Ascending aorta (tissue), 2 donors: ENCODE data around the gene PTPMT1. TPM values are rescaled to one million over a fixed set of nuclear protein-coding genes. Genes with fewer than 3 reads are reported as not detected.

Experiments
- DNase-seq, 2 donors: peaks; one replicate each; pipeline ENCODE4 v3.0.0-alpha.2; 2019; ENCODE audit warnings: low spot score in 2 of 2
- H3K27ac ChIP-seq, 2 donors: fragments of 200-600 bp; sonication (generic); one replicate each; pipeline ENCODE4 v1.5.1; 2016 to 2017; ENCODE audit warnings: mild to moderate bottlenecking in 1 of 2
- H3K27me3 ChIP-seq: fragments of 200-600 bp; sonication (generic); one replicate; pipeline ENCODE4 v1.5.1; 2017
- H3K36me3 ChIP-seq, 2 donors: fragments of 200-600 bp; sonication (generic); one replicate each; pipeline ENCODE4 v1.5.1; 2016
- H3K4me1 ChIP-seq, 2 donors: fragments of 200-600 bp; sonication (generic); one replicate each; pipeline ENCODE4 v1.5.1; 2016 to 2017; ENCODE audit warnings: mild to moderate bottlenecking in 1 of 2
- H3K4me3 ChIP-seq, 2 donors: fragments of 200-600 bp; sonication (generic); one replicate each; pipeline ENCODE4 v1.5.1; 2016 to 2017; ENCODE audit warnings: mild to moderate bottlenecking in 1 of 2
- H3K9me3 ChIP-seq, 2 donors: fragments of 200-600 bp; sonication (generic); one replicate each; pipeline ENCODE4 v1.5.1; 2016
- intact Hi-C: fragments of 100-400 bp; cut with DNase I; formaldehyde crosslinking; loops from one replicate; pipeline ENCODE4 v1.15.1; 2023
- total RNA-seq: library from RNA; depleted of rRNA; stranded (reverse); fragments of >200 nt; gene quantifications from one replicate; pipeline ENCODE4 v1.1.0, GENCODE V29; 2016
- TF ChIP-seq, protein P1 (sequence below), 3 experiments: fragments of 200-600 bp in 2 of 3; fragments of 450-650 bp in 1 of 3; sonication (generic) in 2 of 3; IDR thresholded peaks; one replicate each; pipeline ENCODE4 v1.5.1; 2016 to 2019; ENCODE audit warnings: antibody characterized with exemption in 3 of 3, mild to moderate bottlenecking in 1 of 3, moderate library complexity in 1 of 3

PTPMT1 gene
- total RNA-seq, 1 donor from 2014 or later = 215 TPM

DNA sequence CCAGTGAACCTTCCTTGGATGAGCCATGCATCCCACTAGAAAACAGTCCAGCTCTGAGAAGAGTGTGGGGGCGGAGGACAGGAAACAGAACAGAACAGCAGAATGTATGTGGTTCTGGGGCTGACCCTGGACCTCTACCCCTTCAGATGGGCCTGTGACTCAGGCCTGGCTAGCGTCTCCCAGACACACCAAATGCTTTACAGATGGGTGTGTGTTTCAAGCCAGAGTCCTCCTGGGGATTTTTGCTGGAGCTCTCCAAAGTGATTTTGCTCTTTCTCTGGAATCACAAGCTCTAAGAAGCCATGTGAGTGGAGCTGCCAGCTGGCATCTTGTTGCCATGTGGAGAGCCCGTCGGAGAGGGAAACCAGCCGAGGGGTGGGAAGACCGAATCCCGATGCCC is 42.0 kb downstream of the PTPMT1 start:
- Histone ChIP-seq H3K9me3 (no peaks in the 10 kb centered on the region), H3K27ac (no peak overlapping the region), H3K4me3 (no peak overlapping the region), H3K27me3 (no peaks in the 10 kb centered on the region), H3K36me3 (peaks cover 4 to 5% of the 10 kb centered on the region in 2 donors), H3K4me1 (no peaks in the 10 kb centered on the region)
- TF ChIP-seq, protein P1, sequence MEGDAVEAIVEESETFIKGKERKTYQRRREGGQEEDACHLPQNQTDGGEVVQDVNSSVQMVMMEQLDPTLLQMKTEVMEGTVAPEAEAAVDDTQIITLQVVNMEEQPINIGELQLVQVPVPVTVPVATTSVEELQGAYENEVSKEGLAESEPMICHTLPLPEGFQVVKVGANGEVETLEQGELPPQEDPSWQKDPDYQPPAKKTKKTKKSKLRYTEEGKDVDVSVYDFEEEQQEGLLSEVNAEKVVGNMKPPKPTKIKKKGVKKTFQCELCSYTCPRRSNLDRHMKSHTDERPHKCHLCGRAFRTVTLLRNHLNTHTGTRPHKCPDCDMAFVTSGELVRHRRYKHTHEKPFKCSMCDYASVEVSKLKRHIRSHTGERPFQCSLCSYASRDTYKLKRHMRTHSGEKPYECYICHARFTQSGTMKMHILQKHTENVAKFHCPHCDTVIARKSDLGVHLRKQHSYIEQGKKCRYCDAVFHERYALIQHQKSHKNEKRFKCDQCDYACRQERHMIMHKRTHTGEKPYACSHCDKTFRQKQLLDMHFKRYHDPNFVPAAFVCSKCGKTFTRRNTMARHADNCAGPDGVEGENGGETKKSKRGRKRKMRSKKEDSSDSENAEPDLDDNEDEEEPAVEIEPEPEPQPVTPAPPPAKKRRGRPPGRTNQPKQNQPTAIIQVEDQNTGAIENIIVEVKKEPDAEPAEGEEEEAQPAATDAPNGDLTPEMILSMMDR (IDR thresholded peaks at IDR 0.05) = no peak
- no peak for DNase-seq
- intact Hi-C loops = no loop called here

DNA sequence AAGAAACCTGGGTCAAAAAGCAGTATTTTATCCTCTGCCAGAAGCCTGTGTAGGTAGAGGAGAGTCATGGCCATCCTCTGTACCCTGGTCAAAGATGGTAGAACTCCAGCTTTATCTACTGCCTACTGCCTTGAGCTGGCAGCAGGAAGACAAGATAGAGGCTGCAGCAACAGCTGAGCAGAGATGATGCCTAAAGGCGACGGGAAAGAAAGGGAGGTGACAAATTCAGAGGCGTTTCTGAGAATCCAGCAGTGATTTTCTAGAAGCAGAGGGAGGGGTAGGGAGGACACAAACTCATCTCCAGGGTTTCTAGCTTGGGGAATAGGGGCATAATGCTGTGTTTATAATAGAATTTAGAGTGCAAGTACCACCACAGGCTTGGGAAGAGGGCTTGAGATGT is 44.3 kb downstream of the PTPMT1 start:
- Histone ChIP-seq H3K4me1 (no peaks in the 10 kb centered on the region), H3K27ac (no peak overlapping the region), H3K9me3 (no peaks in the 10 kb centered on the region), H3K36me3 (peaks cover 4 to 5% of the 10 kb centered on the region in 2 donors), H3K27me3 (no peaks in the 10 kb centered on the region), H3K4me3 (no peak overlapping the region)
- TF ChIP-seq, protein P1 (IDR thresholded peaks at IDR 0.05) = no peak
- intact Hi-C loops = no loop called here
- DNase-seq = no peak

DNA sequence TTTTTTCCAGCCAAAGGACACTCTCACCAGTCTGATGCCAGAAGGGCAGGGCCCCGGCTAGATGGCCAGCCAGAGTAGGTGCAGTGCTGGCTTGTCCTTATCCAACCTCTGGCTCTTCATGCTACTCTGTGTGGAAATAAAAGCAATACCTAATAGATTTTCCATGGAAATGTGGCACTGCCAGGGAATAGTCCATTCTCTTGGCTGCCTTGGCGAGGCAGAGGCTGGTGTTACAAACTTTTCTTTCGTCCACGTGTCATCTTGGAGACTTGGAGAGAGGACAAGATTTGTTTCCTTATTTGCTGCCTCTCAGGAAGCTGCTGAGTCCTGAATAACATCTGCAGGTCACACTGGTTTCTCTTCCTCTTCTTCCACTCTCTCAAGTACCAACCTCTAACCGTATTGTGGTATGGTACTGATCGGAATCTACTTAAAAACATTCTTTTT is 46.0 kb downstream of the PTPMT1 start:
- no peak for DNase-seq
- intact Hi-C loops = no loop called here
- no peaks in the 10 kb centered on the region for H3K4me1 ChIP-seq
- no peak overlapping the region for H3K27ac ChIP-seq
- H3K4me3 ChIP-seq = no peak overlapping the region
- H3K27me3 ChIP-seq = no peaks in the 10 kb centered on the region
- TF ChIP-seq, protein P1 (IDR thresholded peaks at IDR 0.05) = no peak
- no peaks in the 10 kb centered on the region for H3K9me3 ChIP-seq
- H3K36me3 ChIP-seq = peaks cover 4 to 5% of the 10 kb centered on the region in 2 donors

DNA sequence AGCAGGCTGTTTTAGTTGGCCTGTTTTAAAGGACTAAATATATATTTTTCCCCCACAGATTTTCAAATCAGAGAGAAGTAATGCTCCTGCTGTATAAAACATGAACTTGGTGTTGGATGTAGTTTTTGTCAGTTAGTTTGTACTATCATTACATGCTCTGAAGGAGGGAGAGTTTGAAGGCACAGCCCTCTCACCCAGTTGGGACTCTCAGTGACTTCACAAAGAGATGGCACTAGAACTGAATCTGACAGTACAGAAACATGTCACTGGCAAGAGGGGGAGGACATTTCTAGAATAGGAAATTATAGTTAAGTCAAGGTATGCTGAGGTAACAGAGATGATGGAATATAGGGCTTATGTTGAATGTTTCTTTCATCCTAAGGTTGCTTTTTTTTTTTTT is 49.9 kb downstream of the PTPMT1 start:
- Histone ChIP-seq H3K4me3 (no peak overlapping the region), H3K36me3 (peaks cover 18 to 27% of the 10 kb centered on the region in 2 donors), H3K27ac (no peak overlapping the region), H3K9me3 (no peaks in the 10 kb centered on the region), H3K27me3 (no peaks in the 10 kb centered on the region), H3K4me1 (no peaks in the 10 kb centered on the region)
- TF ChIP-seq, protein P1 (IDR thresholded peaks at IDR 0.05) = no peak
- DNase-seq = no peak
- intact Hi-C loops = no loop called here

DNA sequence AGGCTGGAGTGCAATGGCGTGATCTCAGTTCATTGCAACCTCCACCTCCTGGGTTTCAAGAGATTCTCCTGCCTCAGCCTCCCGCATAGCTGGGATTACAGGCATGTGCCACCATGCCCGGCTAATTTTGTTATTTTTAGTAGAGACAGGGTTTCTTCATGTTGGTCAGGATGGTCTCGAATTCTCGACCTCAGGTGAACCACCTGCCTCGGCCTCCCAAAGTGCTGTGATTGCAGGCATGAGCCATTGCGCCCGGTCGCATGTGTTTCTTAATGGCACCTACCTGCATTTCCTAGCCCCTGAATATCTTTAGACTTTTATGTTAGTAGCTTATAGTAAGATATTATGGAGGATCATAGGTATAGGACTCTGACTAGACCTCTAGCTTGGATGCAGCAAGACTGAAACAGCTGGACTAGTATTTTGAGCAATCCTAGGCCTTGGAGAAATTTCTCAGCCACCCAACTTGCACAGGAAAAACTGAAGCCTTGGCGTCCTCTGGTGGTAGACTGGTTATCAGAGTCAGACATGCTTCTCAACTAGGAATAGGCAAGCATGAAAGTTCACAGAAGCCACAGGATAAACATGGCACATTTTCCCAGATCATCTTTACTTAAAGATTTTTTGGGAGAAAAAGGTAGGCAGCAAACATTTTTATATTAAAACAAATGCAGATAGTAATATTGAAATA is 51.5 kb downstream of the PTPMT1 start:
- DNase-seq = no peak
- H3K36me3 ChIP-seq = peaks cover 29 to 42% of the 10 kb centered on the region in 2 donors
- no peak overlapping the region for H3K27ac ChIP-seq

More for the DNA sequence above, 51.5 kb downstream of the PTPMT1 start:
- no peaks in the 10 kb centered on the region for H3K4me1 ChIP-seq
- intact Hi-C loops = no loop called here
- TF ChIP-seq, protein P1 (IDR thresholded peaks at IDR 0.05) = peak; percentile 22 to 38 (median 35)
- H3K9me3 ChIP-seq = no peaks in the 10 kb centered on the region
- H3K27me3 ChIP-seq = no peaks in the 10 kb centered on the region
- H3K4me3 ChIP-seq = no peak overlapping the region
